ENCODE measurements around the gene PCNP. TPM values are rescaled to one million over a fixed set of nuclear protein-coding genes. Genes with fewer than 3 reads are reported as not detected.
"Not testable (repeated sequence)": the region's sequence is repeated elsewhere in the genome, so short reads cannot be mapped to it uniquely, and the experiment has no call there.

PCNP gene
- total RNA-seq, 2 donors from 2014 or later: 192 to 214 TPM

DNA sequence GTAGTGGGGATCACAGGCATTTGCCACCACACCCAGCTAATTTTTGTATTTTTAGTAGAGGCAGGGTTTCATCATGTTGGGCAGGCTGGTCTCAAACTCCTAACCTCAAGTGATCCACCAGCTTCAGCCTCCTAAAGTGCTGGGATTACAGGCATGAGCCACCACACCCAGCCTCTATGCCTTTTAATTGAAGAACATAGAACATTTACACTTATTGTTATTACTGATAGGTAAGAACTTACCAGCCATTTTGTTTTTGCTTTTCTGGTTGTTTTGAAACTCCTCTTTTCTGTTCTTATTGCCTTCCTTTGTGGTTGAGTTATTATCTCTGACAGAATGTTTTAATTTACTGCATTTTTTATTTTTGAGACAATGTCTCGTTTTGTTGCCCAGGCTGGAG lies 29.2 kb downstream of the PCNP start:
- 90 to 93% methylated on average over 1 of the region's 1 CpG for WGBS, 2 experiments (ENCODE audit: insufficient coverage in 1 of 2, insufficient read length in 1 of 2)
- Mint-ChIP-seq H3K4me3 (no peak overlapping the region), H3K27ac (no peak overlapping the region), H3K9me3 (peaks cover 22% of the 10 kb centered on the region), H3K36me3 (ENCODE audit: low read depth) (peaks cover 15% of the 10 kb centered on the region), H3K27me3 (ENCODE audit: insufficient read depth) (no peaks in the 10 kb centered on the region), H3K4me1 (peaks cover 5% of the 10 kb centered on the region)
- no peak overlapping the region for H3K4me3 ChIP-seq (ENCODE audit: low read length)
- no peak for DNase-seq
- TF ChIP-seq, protein P1, sequence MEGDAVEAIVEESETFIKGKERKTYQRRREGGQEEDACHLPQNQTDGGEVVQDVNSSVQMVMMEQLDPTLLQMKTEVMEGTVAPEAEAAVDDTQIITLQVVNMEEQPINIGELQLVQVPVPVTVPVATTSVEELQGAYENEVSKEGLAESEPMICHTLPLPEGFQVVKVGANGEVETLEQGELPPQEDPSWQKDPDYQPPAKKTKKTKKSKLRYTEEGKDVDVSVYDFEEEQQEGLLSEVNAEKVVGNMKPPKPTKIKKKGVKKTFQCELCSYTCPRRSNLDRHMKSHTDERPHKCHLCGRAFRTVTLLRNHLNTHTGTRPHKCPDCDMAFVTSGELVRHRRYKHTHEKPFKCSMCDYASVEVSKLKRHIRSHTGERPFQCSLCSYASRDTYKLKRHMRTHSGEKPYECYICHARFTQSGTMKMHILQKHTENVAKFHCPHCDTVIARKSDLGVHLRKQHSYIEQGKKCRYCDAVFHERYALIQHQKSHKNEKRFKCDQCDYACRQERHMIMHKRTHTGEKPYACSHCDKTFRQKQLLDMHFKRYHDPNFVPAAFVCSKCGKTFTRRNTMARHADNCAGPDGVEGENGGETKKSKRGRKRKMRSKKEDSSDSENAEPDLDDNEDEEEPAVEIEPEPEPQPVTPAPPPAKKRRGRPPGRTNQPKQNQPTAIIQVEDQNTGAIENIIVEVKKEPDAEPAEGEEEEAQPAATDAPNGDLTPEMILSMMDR (conservative IDR thresholded peaks at IDR 0.05): no peak
- H3K9ac ChIP-seq (ENCODE audit: extremely low read depth, low read length, poor library complexity, severe bottlenecking): no peak overlapping the region
- H3K36me3 ChIP-seq (ENCODE audit: control insufficient read depth, insufficient read depth, low read length): peaks cover 14% of the 10 kb centered on the region
- H3K9me3 ChIP-seq (ENCODE audit: control insufficient read depth, low read length): peaks cover 8% of the 10 kb centered on the region
- H3K27me3 ChIP-seq (ENCODE audit: control insufficient read depth, insufficient read depth, low read length, poor library complexity, severe bottlenecking): no peaks in the 10 kb centered on the region
- no peaks in the 10 kb centered on the region for H3K4me1 ChIP-seq (ENCODE audit: control insufficient read depth, insufficient read depth, low read length)
- no peak overlapping the region for H3K27ac ChIP-seq (ENCODE audit: low read depth, low read length)

DNA sequence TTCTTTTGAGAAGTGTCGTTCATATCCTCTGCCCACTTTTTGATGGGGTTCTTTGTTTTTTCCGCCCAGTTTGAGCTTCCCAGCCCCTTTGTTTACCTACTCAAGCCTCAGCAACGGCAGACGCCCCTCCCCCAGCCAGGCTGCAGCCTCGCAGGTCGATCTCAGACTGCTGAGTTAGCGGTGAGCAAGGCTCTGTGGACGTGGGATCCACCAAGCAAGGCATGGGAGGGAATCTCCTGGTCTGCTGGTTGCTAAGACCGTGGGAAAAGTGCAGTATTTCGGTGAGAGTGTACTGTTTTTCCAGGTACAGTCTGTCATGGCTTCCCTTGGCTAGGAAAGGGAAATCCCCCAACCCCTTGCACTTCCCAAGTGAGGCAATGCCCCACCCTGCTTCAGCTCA lies 31.4 kb downstream of the PCNP start:
- H3K36me3 ChIP-seq (ENCODE audit: control insufficient read depth, insufficient read depth, low read length); DNase-seq; H3K4me3 Mint-ChIP-seq; H3K4me1 Mint-ChIP-seq; H3K27me3 Mint-ChIP-seq (ENCODE audit: insufficient read depth); H3K27me3 ChIP-seq (ENCODE audit: control insufficient read depth, insufficient read depth, low read length, poor library complexity, severe bottlenecking); H3K9me3 ChIP-seq (ENCODE audit: control insufficient read depth, low read length); H3K9ac ChIP-seq (ENCODE audit: extremely low read depth, low read length, poor library complexity, severe bottlenecking); H3K27ac ChIP-seq (ENCODE audit: low read depth, low read length); H3K4me1 ChIP-seq (ENCODE audit: control insufficient read depth, insufficient read depth, low read length); H3K4me3 ChIP-seq (ENCODE audit: low read length): not testable (repeated sequence)
- WGBS, 2 experiments (ENCODE audit: insufficient coverage in 1 of 2, insufficient read length in 1 of 2): 72 to 85% methylated on average over 8 to 10 of the region's 10 CpGs
- Mint-ChIP-seq H3K9me3 (peaks cover 22% of the 10 kb centered on the region), H3K27ac (peak overlapping the region; percentile 74), H3K36me3 (ENCODE audit: low read depth) (peaks cover 13% of the 10 kb centered on the region)

DNA sequence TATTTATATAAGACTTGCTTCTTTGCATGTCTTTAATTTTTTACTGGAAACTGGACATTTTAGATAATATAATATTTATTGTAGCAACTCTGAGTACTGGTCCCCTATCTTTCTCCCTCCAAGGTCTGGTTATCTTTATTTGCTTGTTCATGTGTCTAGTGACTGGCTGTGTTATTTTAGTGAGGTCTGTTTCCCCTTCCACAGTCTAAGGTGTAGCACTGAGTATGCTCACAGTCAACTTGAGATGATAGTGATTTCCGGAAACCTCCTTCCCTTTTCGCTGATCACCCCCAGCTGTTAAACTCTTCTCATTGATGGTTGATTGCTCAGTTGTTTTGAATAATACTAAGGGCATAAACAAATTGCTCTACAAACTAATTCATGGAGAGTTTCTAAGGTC lies 37.0 kb downstream of the PCNP start:
- Mint-ChIP-seq H3K4me3 (no peak overlapping the region), H3K27me3 (ENCODE audit: insufficient read depth) (no peaks in the 10 kb centered on the region), H3K4me1 (peaks cover 2% of the 10 kb centered on the region), H3K27ac (no peak overlapping the region), H3K36me3 (ENCODE audit: low read depth) (no peaks in the 10 kb centered on the region), H3K9me3 (peaks cover 2% of the 10 kb centered on the region)
- H3K36me3 ChIP-seq (ENCODE audit: control insufficient read depth, insufficient read depth, low read length): no peaks in the 10 kb centered on the region
- H3K4me1 ChIP-seq (ENCODE audit: control insufficient read depth, insufficient read depth, low read length): no peaks in the 10 kb centered on the region
- H3K4me3 ChIP-seq (ENCODE audit: low read length): no peak overlapping the region
- no peak overlapping the region for H3K9ac ChIP-seq (ENCODE audit: extremely low read depth, low read length, poor library complexity, severe bottlenecking)
- TF ChIP-seq, protein P1 (conservative IDR thresholded peaks at IDR 0.05): no peak
- no peaks in the 10 kb centered on the region for H3K9me3 ChIP-seq (ENCODE audit: control insufficient read depth, low read length)
- H3K27me3 ChIP-seq (ENCODE audit: control insufficient read depth, insufficient read depth, low read length, poor library complexity, severe bottlenecking): no peaks in the 10 kb centered on the region
- 100% methylated on average over 2 of the region's 2 CpGs; no CpG with 5 or more reads in 1 of the 2 experiments for WGBS, 2 experiments (ENCODE audit: insufficient coverage in 1 of 2, insufficient read length in 1 of 2)
- H3K27ac ChIP-seq (ENCODE audit: low read depth, low read length): no peak overlapping the region
- no peak for DNase-seq

DNA sequence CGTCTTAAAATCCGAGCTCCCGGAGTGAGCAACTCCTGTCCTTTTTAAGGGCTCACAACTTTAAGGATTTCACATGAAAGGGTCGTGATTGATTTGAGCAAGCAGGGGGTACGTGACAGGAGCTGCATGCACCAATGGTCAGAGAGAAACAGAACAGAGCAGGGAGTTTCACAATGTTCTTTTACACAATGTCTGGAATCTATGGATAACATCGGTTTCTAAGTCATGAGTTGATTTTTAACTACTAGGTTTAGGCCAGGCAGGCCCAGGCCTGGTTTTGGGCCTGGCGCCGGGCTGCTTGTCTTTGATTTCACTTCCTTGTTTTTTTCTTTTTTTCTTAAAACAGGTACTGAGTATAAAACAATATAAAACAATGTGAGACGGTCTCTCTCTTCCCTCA lies 39.0 kb downstream of the PCNP start:
- WGBS, 2 experiments (ENCODE audit: insufficient coverage in 1 of 2, insufficient read length in 1 of 2): 66 to 78% methylated on average over 4 to 9 of the region's 9 CpGs
- not testable (repeated sequence) for DNase-seq; H3K9me3 Mint-ChIP-seq; H3K9ac ChIP-seq (ENCODE audit: extremely low read depth, low read length, poor library complexity, severe bottlenecking); H3K27me3 ChIP-seq (ENCODE audit: control insufficient read depth, insufficient read depth, low read length, poor library complexity, severe bottlenecking); H3K4me1 Mint-ChIP-seq; H3K4me3 ChIP-seq (ENCODE audit: low read length); H3K9me3 ChIP-seq (ENCODE audit: control insufficient read depth, low read length); H3K4me1 ChIP-seq (ENCODE audit: control insufficient read depth, insufficient read depth, low read length); H3K27me3 Mint-ChIP-seq (ENCODE audit: insufficient read depth); H3K4me3 Mint-ChIP-seq; H3K36me3 ChIP-seq (ENCODE audit: control insufficient read depth, insufficient read depth, low read length); H3K27ac ChIP-seq (ENCODE audit: low read depth, low read length); H3K36me3 Mint-ChIP-seq (ENCODE audit: low read depth); H3K27ac Mint-ChIP-seq
